NT2/D1 (cell line): Measurements from ENCODE around the gene CIAO2B.

Source experiments
- SUZ12 ChIP-seq: IDR thresholded peaks from 2 replicates; pipeline ENCODE4 v1.6.1; 2011; ENCODE audit not compliant: insufficient read length, insufficient read depth; ENCODE audit errors: extremely low read depth
- YY1 ChIP-seq: IDR thresholded peaks from 2 replicates; pipeline ENCODE4 v1.6.1; 2011; ENCODE audit not compliant: insufficient read length, insufficient read depth

DNA sequence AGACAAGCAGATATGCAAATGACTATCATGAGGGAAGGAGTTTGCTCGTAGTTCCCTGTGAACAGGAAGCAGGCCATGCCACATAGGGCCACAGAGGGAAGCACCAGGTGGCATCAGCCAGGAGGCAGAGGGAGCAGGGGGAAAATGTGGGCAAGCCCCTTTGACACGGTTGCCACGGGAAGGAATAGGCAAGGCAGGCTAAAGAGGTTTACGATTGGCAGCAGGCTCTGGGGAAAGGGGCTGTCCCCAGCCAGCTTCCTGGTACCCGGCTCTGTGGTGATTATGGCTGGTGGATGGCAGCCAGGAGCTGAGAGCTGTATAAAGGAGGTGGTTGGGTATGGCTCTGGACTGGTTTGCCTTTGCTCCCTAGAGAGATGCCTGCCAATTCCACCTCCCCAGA lies 27.7 kb upstream of the CIAO2B start:
- TF ChIP-seq YY1 (no peak), SUZ12 (no peak)
